Activated T-cell treated with anti-CD3 and anti-CD28 coated beads for 48 hours (primary cell): ENCODE measurements around the gene LDHB.
"Not testable (repeated sequence)": the region's sequence is repeated elsewhere in the genome, so short reads cannot be mapped to it uniquely, and the experiment has no call there.

Experiments used
- DNase-seq: peaks from one replicate; pipeline ENCODE4 v3.0.0-alpha.2; 2020; ENCODE audit warnings: low read depth

Gene LDHB

GRCh38 chr12:21657326-21658077 is at the start of gene LDHB:
Gene LDHB (minus strand): TSS chr12:21657842. CDS start chr12:21654671, 3,171 bp downstream.
- DNase-seq: peak; percentile 91

DNA sequence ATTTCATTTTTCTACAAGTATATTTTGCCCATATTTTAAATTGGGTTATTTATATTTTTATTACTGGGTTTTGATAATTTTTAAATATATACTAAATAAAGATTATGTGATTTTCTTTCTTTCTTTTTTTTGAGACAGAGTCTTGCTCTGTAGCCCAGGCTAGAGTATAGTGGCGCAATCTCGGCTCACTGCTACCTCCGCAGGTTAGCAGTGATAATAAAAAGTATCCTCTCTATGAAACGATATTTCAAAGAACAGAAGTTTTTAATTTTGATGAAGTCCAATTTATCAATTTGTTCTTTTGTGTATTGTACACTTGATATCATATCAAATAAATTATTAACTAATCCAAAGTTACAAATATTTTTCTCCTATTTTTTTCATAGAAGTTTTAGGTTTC is 47.2 kb upstream of the LDHB start:
- no peak for DNase-seq

DNA sequence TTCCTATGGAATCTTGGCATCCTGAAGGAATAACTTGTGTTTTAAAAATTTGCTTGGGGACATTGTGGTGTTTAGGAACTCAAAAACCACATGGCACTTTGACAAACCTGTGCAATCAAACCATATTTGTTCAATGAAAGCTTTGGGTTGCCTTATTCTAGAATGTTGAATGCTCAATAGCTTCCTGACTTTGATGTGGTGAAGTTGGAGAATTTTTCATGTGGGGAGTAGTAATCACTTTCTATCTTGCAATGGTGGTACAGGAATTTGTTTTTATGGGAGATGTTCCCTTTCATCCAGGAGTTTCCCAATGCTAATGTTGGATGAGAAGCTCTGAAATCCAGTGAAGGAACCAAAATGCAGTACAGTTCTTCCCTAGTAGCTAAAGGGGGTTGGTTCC is 42.2 kb upstream of the LDHB start:
- no peak for DNase-seq

DNA sequence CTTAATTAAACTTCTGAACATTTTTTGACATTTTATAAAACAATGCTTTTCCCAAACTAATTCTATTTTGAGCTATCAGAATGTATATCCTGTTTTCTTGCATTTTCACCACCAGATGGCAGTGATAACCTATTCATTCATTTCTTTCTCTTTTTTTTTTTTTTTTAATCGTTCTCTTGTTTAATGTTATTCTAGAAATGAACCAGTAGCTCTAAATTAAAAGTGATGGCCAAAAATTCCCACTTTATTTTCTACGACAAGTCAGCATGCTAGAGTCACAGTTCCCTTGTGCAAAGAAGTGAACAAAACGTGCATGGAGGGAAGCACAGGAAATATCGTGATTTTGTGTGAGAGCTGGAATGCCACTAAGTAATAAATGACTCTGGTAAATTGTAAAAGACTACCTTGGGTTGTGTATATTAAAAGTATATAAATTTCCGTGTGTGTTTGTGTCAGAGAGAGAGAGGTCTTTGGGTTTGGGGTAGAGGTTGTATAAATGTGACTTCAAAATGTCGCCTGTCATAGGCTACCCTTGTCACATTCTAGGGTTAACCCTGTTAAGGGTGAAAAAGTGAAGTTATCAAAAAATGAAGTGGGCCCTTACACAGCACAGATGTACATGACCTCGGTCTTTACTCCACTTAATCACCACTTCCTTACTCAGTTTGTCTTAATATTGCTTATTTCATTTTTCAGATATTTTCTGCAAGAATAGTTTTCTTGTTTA is 40.4 kb upstream of the LDHB start:
- no peak for DNase-seq

DNA sequence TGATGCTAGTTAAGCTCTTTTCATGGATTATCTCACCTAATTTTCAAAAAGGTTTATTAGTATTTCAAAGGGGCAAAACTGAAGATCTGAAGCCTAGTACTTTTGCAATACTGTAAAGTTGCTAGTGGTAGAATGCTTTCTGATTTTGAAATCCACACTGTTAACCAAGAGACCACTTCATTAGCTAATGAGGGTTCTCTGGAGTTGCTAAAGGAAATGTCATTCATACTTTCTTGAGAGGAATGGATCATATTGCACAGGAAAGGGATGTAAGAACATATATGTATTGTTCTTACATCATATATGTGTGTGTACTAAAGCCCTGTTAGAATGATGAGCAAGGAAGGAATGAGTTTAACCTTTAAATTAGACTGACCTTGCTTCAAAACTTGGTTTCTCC is 39.0 kb upstream of the LDHB start:
- no peak for DNase-seq

DNA sequence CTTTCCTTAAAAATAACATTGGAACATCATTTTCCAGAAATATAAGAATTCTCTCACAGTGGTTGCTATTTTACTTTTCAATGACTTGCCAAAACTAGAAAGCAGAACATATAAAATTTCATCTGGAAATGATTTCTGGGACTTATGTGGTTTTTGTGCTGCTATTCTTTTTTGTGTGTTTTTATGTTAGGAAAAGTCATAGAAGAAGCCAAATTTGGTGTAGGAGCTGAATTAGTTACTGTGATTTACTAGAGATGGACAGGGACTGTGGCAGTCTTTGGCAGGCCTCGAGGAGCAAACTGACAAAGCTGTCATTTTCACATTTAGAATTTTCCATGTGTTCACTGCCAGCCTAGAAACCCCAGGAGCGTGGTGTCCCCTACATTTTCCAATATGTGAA is 38.3 kb upstream of the LDHB start:
- DNase-seq: no peak

DNA sequence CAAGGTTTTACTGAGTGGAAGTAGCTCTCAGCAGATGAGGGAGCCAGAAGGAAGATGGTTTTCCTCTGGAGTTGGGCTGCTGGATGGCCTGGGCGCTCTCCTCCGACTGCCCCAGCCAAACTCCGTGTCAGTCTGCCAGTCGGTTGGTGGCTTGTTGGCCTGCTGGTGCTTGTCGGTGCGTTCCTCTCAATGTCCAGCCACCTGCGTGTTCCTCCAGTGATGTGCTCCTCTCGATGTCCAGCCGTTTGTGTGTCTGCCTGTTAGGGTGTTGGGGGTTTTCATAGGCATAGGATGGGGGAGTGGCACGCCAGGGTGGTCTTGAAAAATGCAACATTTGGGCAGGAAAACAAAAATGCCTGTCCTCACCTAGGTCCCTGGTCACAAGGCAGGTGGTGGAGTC is 37.0 kb upstream of the LDHB start:
- no peak for DNase-seq

GRCh38 chr12:21691515-21691914 is 33.9 kb upstream of the LDHB start:
- no peak for DNase-seq

DNA sequence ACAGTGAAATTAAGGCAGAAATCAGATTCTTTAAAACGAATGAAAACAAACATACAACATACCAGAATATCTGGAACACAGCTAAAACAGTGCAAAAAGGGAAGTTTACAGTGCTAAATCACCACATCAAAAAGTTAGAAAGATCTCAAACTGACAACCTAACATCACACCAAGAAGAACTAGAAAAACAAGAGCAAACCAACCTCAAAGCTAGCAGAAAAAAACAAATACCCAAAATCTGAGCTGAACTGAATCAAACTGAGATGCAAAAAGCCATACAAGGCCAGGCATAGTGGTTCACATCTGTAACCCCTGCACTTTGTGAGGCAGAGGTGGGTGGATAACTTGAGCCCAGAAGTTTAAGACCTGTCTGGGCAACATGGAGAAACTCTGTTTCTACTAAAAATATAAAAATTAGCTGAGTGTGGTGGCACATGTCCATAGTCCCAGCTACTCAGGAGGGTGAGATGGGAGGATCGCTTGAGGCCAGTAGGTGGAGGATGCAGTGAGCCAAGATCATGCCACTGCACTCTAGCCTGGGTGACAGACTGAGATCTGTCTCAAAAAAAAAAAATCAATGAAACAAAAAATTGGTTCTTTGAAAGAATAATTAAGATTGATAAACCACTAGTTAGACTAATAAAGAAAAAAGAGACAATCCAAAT is 33.2 kb upstream of the LDHB start:
- no peak for DNase-seq

DNA sequence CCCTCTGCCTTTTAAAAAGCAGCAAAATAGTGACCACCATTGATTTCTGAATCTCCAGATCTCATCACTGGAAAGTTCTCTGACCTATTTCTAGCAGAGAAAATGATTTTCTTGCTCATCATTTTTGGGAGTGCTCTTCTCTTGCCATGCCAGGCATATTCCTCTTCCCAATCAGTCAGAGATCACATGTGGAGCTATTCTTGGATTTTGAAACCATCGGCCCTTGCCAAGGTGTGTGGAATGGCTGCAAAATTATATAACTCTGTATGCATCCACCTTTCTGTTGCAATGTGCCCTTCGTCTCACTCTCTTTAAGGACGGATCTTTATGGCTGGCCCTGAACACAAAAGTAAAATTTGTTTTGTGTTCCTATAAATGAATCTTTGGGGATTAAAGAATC is 25.5 kb upstream of the LDHB start:
- no peak for DNase-seq

- no peak for DNase-seq
Measured at GRCh38 chr12:21678959-21679358, 21.3 kb upstream of the LDHB start.

- no peak for DNase-seq
Measured at GRCh38 chr12:21677622-21678277, 20.1 kb upstream of the LDHB start.

DNA sequence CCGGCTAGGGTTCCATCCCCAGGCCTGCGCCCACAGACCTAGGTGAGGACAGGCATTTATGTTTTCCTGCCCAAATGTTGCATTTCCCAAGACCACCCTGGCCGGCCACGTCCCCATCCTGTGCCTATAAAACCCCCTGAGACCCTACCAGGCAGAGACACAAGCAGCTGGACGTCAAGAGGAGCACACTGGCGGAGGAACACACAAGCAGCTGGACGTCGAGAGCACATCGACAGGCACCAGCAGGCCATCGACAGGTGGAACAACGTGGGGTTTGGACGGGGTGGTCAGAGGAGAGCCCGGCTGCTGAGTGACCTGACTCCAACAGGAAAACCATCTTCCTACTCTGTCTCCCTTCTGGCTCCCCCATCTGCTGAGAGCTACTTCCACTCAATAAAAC is 19.6 kb upstream of the LDHB start:
- no peak for DNase-seq

- DNase-seq: no peak
Measured at GRCh38 chr12:21676776-21677175, 19.1 kb upstream of the LDHB start.

- no peak for DNase-seq
Measured at GRCh38 chr12:21675641-21676040, 18.0 kb upstream of the LDHB start.

GRCh38 chr12:21675096-21675495 is 17.5 kb upstream of the LDHB start:
- DNase-seq: no peak

GRCh38 chr12:21673830-21674552 is 16.3 kb upstream of the LDHB start:
- not testable (repeated sequence) for DNase-seq

DNA sequence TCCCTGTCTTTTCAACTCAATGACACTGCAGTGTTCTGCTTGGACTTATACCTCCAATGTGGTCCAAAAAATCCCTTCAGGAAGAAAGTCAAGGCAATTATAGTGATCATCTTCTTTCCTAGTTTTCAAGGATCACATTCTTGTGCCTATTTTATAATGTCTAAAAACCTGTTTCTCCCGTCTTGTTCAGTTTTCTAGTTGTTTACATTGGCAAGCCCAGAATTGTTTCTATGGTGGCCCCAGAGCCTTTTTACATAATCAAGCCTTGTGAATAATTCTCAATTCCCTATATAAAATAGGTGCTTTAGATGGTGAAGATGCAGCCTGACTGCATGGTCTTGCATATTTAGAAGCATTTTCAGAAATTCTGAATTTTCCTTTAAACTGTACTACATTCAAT is 14.5 kb upstream of the LDHB start:
- no peak for DNase-seq

- DNase-seq: no peak
Measured at GRCh38 chr12:21666722-21667121, 9.1 kb upstream of the LDHB start.

DNA sequence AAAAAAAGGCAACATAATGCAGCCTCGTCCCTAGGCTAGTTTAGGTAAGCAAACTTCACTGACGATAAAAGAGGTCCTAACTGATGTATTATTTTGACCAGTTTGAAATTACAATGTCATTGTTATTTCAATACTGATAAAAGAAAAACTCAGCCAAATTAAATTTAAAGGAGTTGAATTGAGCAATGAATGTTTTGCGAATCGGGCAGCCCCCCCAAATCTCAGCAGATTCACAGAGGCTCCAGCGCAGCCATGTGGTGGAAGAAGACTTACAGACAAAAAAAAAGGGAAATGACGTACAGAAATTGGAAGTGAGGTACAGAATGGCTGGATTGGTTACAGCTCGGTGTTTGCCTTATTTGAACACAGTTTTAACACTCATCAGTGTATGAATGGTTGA is 8.2 kb upstream of the LDHB start:
- no peak for DNase-seq

DNA sequence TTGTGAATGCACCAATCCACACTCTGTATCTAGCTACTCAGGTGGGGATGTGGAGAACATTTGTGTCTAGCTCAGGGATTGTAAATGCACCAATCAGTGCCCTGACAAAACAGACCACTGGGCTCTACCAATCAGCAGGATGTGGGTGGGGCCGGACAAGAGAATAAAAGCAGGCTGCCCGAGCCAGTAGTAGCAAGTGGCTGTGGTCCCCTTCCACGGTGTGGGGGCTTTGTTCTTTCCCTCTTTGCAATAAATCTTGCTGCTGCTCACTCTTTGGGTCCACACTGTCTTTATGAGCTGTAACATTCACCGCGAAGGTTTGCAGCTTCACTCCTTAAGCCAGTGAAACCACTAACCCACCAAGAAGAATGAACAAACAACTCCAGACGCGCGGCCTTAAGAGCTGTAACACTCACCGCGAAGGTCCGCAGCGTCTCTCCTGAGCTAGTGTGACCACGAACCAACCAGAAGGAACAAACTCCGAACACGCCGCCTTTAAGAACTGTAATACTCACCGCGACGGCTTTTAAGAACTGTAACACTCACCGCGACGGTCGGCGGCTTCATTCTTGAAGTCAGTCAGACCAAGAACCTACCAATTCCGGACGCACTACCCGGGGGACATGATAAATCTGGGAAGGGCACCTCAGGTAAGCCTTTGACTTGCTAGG is 4.6 kb upstream of the LDHB start:
- DNase-seq: no peak
